Adipocyte (in vitro differentiated cells): ENCODE results near the gene PTP4A1.

Experiments
- DNase-seq: peaks from one replicate; pipeline ENCODE4 v3.0.0-alpha.2; 2015; ENCODE audit warnings: low read depth
- H3K27me3 ChIP-seq: replicated peaks from 2 replicates; pipeline ENCODE4 v1.7.0; 2013; ENCODE audit warnings: mild to moderate bottlenecking, low read length, moderate library complexity; ENCODE audit not compliant: control insufficient read depth, insufficient read depth
- H3K36me3 ChIP-seq: 2 replicates; pipeline ENCODE4 v1.7.0; 2013; ENCODE audit warnings: low read length, mild to moderate bottlenecking, moderate library complexity; ENCODE audit not compliant: control insufficient read depth, insufficient read depth, severe bottlenecking
- H3K4me1 ChIP-seq: 2 replicates; pipeline ENCODE4 v1.7.0; 2013; ENCODE audit warnings: mild to moderate bottlenecking, low read length, moderate library complexity; ENCODE audit not compliant: control insufficient read depth, insufficient read depth
- H3K4me3 ChIP-seq: 2 replicates; pipeline ENCODE4 v1.7.0; 2013; ENCODE audit warnings: mild to moderate bottlenecking, low read length, moderate library complexity
- H3K9ac ChIP-seq: 2 replicates; pipeline ENCODE4 v1.7.0; 2013; ENCODE audit warnings: mild to moderate bottlenecking, low read length, moderate library complexity
- H3K9me3 ChIP-seq: 2 replicates; pipeline ENCODE4 v1.7.0; 2013; ENCODE audit warnings: mild to moderate bottlenecking, low read length, moderate library complexity; ENCODE audit not compliant: control insufficient read depth

Gene PTP4A1

GRCh38 chr6:63537201-63537958, 34.9 kb upstream of the PTP4A1 start:
- DNase-seq = no peak
- Histone ChIP-seq H3K4me1 (no peaks in the 10 kb centered on the region), H3K27me3 (no peaks in the 10 kb centered on the region), H3K9ac (no peak overlapping the region), H3K4me3 (no peak overlapping the region), H3K9me3 (no peaks in the 10 kb centered on the region), H3K36me3 (no peaks in the 10 kb centered on the region)

- Histone ChIP-seq H3K9me3 (no peaks in the 10 kb centered on the region), H3K9ac (no peak overlapping the region), H3K27me3 (no peaks in the 10 kb centered on the region), H3K36me3 (no peaks in the 10 kb centered on the region), H3K4me3 (no peak overlapping the region), H3K4me1 (no peaks in the 10 kb centered on the region)
- DNase-seq = no peak
Measured at GRCh38 chr6:63537959-63538300, 34.4 kb upstream of the PTP4A1 start.

GRCh38 chr6:63538550-63538949, 33.7 kb upstream of the PTP4A1 start:
- Histone ChIP-seq H3K4me1 (no peaks in the 10 kb centered on the region), H3K27me3 (no peaks in the 10 kb centered on the region), H3K9ac (no peak overlapping the region), H3K9me3 (no peaks in the 10 kb centered on the region), H3K36me3 (no peaks in the 10 kb centered on the region), H3K4me3 (no peak overlapping the region)
- DNase-seq = no peak

GRCh38 chr6:63543001-63543400, 29.3 kb upstream of the PTP4A1 start:
- no peaks in the 10 kb centered on the region for H3K9me3 ChIP-seq
- no peaks in the 10 kb centered on the region for H3K4me1 ChIP-seq
- DNase-seq = no peak
- H3K27me3 ChIP-seq = no peaks in the 10 kb centered on the region
- no peaks in the 10 kb centered on the region for H3K36me3 ChIP-seq
- H3K4me3 ChIP-seq = no peak overlapping the region
- H3K9ac ChIP-seq = no peak overlapping the region

GRCh38 chr6:63543982-63544381, 28.3 kb upstream of the PTP4A1 start:
- no peaks in the 10 kb centered on the region for H3K36me3 ChIP-seq
- H3K4me1 ChIP-seq = no peaks in the 10 kb centered on the region
- no peaks in the 10 kb centered on the region for H3K27me3 ChIP-seq
- no peaks in the 10 kb centered on the region for H3K9me3 ChIP-seq
- H3K4me3 ChIP-seq = no peak overlapping the region
- H3K9ac ChIP-seq = no peak overlapping the region
- peak; percentile 49 for DNase-seq

- DNase-seq = no peak
- Histone ChIP-seq H3K9me3 (no peaks in the 10 kb centered on the region), H3K27me3 (no peaks in the 10 kb centered on the region), H3K4me3 (no peak overlapping the region), H3K36me3 (no peaks in the 10 kb centered on the region), H3K4me1 (no peaks in the 10 kb centered on the region), H3K9ac (no peak overlapping the region)
Measured at GRCh38 chr6:63546236-63546635, 26.0 kb upstream of the PTP4A1 start.

GRCh38 chr6:63546697-63547096, 25.6 kb upstream of the PTP4A1 start:
- Histone ChIP-seq H3K4me1 (no peaks in the 10 kb centered on the region), H3K27me3 (no peaks in the 10 kb centered on the region), H3K36me3 (no peaks in the 10 kb centered on the region), H3K9me3 (no peaks in the 10 kb centered on the region), H3K4me3 (no peak overlapping the region), H3K9ac (no peak overlapping the region)
- no peak for DNase-seq

- no peak overlapping the region for H3K9ac ChIP-seq
- H3K36me3 ChIP-seq = no peaks in the 10 kb centered on the region
- H3K27me3 ChIP-seq = no peaks in the 10 kb centered on the region
- no peak overlapping the region for H3K4me3 ChIP-seq
- no peaks in the 10 kb centered on the region for H3K9me3 ChIP-seq
- no peak for DNase-seq
- no peaks in the 10 kb centered on the region for H3K4me1 ChIP-seq
Measured at GRCh38 chr6:63549076-63549475, 23.2 kb upstream of the PTP4A1 start.

- Histone ChIP-seq H3K4me1 (no peaks in the 10 kb centered on the region), H3K9me3 (no peaks in the 10 kb centered on the region), H3K27me3 (no peaks in the 10 kb centered on the region), H3K4me3 (no peak overlapping the region), H3K36me3 (no peaks in the 10 kb centered on the region), H3K9ac (no peak overlapping the region)
- DNase-seq = no peak
Measured at GRCh38 chr6:63553208-63553607, 19.1 kb upstream of the PTP4A1 start.

GRCh38 chr6:63553900-63554299, 18.4 kb upstream of the PTP4A1 start:
- Histone ChIP-seq H3K4me1 (no peaks in the 10 kb centered on the region), H3K9ac (no peak overlapping the region), H3K27me3 (no peaks in the 10 kb centered on the region), H3K9me3 (no peaks in the 10 kb centered on the region), H3K36me3 (no peaks in the 10 kb centered on the region), H3K4me3 (no peak overlapping the region)
- no peak for DNase-seq

- no peak for DNase-seq
- H3K4me1 ChIP-seq = no peaks in the 10 kb centered on the region
Measured at GRCh38 chr6:63554782-63555181, 17.5 kb upstream of the PTP4A1 start.

GRCh38 chr6:63556369-63556768, 15.9 kb upstream of the PTP4A1 start:
- H3K36me3 ChIP-seq = no peaks in the 10 kb centered on the region
- DNase-seq = no peak
- H3K4me1 ChIP-seq = peaks cover 10% of the 10 kb centered on the region
- no peaks in the 10 kb centered on the region for H3K27me3 ChIP-seq
- no peak overlapping the region for H3K9ac ChIP-seq
- H3K4me3 ChIP-seq = no peak overlapping the region
- H3K9me3 ChIP-seq = no peaks in the 10 kb centered on the region

More at GRCh38 chr6:63554782-63555181, 17.5 kb upstream of the PTP4A1 start:
- Histone ChIP-seq H3K4me3 (no peak overlapping the region), H3K27me3 (no peaks in the 10 kb centered on the region), H3K9ac (no peak overlapping the region), H3K9me3 (no peaks in the 10 kb centered on the region), H3K36me3 (no peaks in the 10 kb centered on the region)
